Panc1 (cell line): ENCODE results near the gene SYCP1. TPM values are rescaled to one million over a fixed set of nuclear protein-coding genes. Genes with fewer than 3 reads are reported as not detected.
"Not testable (repeated sequence)": the region's sequence is repeated elsewhere in the genome, so short reads cannot be mapped to it uniquely, and the experiment has no call there.

Experiments
- ATAC-seq: fragments of 200-7000 bp; cut with Tn5 transposase; 2 replicates; pipeline ENCODE4 v1.9.1; 2020; ENCODE audit warnings: mild to moderate bottlenecking, moderate library complexity
- BruUV-seq: library from RNA; stranded (reverse); fragments of 400-500 nt; replicated peaks from 2 replicates; lab custom pipeline; 2021; lab: Mats Ljungman, UMichigan
- CTCF ChIA-PET: fragments of 300-600 bp; sonication (Branson Sonifier 250); formaldehyde crosslinking; loops from one replicate; lab custom pipeline; 2022; ENCODE audit warnings: antibody characterized with exemption; lab: Charles Lee
- POLR2A ChIA-PET: fragments of 300-600 bp; sonication (Branson Sonifier 250); formaldehyde crosslinking; loops from one replicate; lab custom pipeline; 2022; ENCODE audit warnings: antibody characterized with exemption; lab: Charles Lee
- DNase-seq: peaks from one replicate; pipeline ENCODE4 v3.0.0-alpha.2; 2010; ENCODE audit warnings: low read depth, low spot score
- H3K27ac ChIP-seq: 2 replicates; pipeline ENCODE4 v1.5.1; 2011; ENCODE audit warnings: mild to moderate bottlenecking, low read length, inconsistent platforms
- H3K27me3 ChIP-seq: fragments of 200-500 bp; sonication (Bioruptor generic); 2 replicates; pipeline ENCODE4 v1.6.0; 2014; ENCODE audit warnings: low read length, inconsistent platforms; ENCODE audit not compliant: control insufficient read depth, insufficient read depth
- H3K36me3 ChIP-seq: fragments of 200-500 bp; sonication (Bioruptor generic); 2 replicates; pipeline ENCODE4 v1.5.1; 2014; ENCODE audit warnings: inconsistent platforms, mild to moderate bottlenecking, low read length, moderate library complexity; ENCODE audit not compliant: control insufficient read depth, insufficient read depth
- H3K4me1 ChIP-seq: 2 replicates; pipeline ENCODE4 v1.5.1; 2011; ENCODE audit warnings: inconsistent platforms, mild to moderate bottlenecking, low read length, moderate library complexity; ENCODE audit not compliant: control insufficient read depth, insufficient read depth
- H3K4me3 ChIP-seq, 2 experiments: 2 replicates each; pipeline ENCODE4 v1.5.1; 2011 to 2012; ENCODE audit warnings: low read depth in 2 of 2, low read length in 2 of 2, mild to moderate bottlenecking in 2 of 2, inconsistent platforms in 1 of 2, moderate library complexity in 1 of 2
- H3K9me3 ChIP-seq: fragments of 200-500 bp; sonication (Bioruptor generic); 2 replicates; pipeline ENCODE4 v1.5.1; 2014; ENCODE audit warnings: low read depth, mild to moderate bottlenecking, inconsistent platforms, low read length, moderate library complexity; ENCODE audit not compliant: control insufficient read depth, insufficient read depth
- CTCF ChIP-seq: fragments of 450-650 bp; IDR thresholded peaks from 2 replicates; pipeline ENCODE4 v1.5.1; 2017; ENCODE audit warnings: mild to moderate bottlenecking
- POLR2AphosphoS5 ChIP-seq: IDR thresholded peaks from 2 replicates; pipeline ENCODE4 v1.6.1; 2012; ENCODE audit warnings: mild to moderate bottlenecking, low read depth, low read length, moderate library complexity
- REST ChIP-seq, 2 experiments: IDR thresholded peaks; 2 replicates each; pipeline ENCODE4 v1.6.1; 2011 to 2012; ENCODE audit warnings: low read depth in 2 of 2, control low read depth in 1 of 2, low read length in 1 of 2, mild to moderate bottlenecking in 1 of 2, moderate library complexity in 1 of 2; ENCODE audit not compliant: insufficient read depth in 1 of 2
- SIN3A ChIP-seq: IDR thresholded peaks from 2 replicates; pipeline ENCODE4 v1.6.1; 2012; ENCODE audit warnings: low read depth, mild to moderate bottlenecking, low read length, moderate library complexity, borderline replicate concordance; ENCODE audit not compliant: insufficient read depth
- TCF7L2 ChIP-seq: IDR thresholded peaks from 2 replicates; pipeline ENCODE4 v1.6.1; 2011; ENCODE audit warnings: mild to moderate bottlenecking, low read depth, low read length, inconsistent platforms
- in situ Hi-C: cut with HindIII; loops from 2 replicates; pipeline ENCODE4 v1.10.0; 2016; ENCODE audit warnings: low sequenced_read_pairs, low pct_unique_long_range_greater_than_20kb
- intact Hi-C: fragments of 100-400 bp; cut with micrococcal nuclease; formaldehyde crosslinking; loops from one replicate; pipeline ENCODE4 v1.10.0; 2022; ENCODE audit not compliant: unreplicated experiment
- total RNA-seq: library from RNA; stranded (reverse); gene quantifications from one replicate; pipeline ENCODE4 v1.2.1, GENCODE V29; 2021; ENCODE audit not compliant: unreplicated experiment

The SYCP1 gene
- total RNA-seq, 1 experiment from 2014 or later, result not detected

DNA sequence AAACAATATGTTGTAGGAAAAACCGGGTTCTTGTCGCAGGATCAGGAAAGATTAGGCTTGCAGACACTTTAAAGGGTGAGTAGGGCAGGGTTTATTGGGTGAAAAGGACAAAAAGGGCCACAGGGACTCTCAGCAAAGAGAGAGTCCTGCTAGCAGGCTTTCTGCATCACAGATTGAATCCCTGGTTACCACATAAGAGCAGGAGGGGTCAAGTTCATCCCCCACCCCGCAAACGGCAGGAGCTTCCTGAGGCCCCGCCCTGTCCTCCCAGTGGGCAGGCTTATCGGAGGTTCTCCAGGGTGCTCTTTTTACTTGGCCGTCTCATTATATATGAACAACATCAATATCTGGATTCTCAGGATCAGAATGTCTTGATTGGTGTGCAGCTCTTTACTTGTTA is 47.7 kb downstream of the SYCP1 start:
- DNase-seq, result no peak
- in situ Hi-C loops (no loop called here), intact Hi-C loops (no loop called here)
- no TSS peak for BruUV-seq
- H3K27ac ChIP-seq, result no peak overlapping the region
- H3K4me1 ChIP-seq, result no peaks in the 10 kb centered on the region
- POLR2A ChIA-PET, result no interaction called here
- H3K9me3 ChIP-seq, result no peaks in the 10 kb centered on the region
- H3K27me3 ChIP-seq, result no peaks in the 10 kb centered on the region
- CTCF ChIA-PET, result no interaction called here
- TF ChIP-seq SIN3A (no peak), TCF7L2 (no peak), REST (IDR thresholded peaks at IDR 0.05; ENCODE audit: insufficient read depth in 1 of 2, low read depth in 2 of 2, low read length in 1 of 2) (no peak), CTCF (no peak), POLR2AphosphoS5 (no peak)
- no peaks in the 10 kb centered on the region for H3K36me3 ChIP-seq
- ATAC-seq, result no peak
- no peak overlapping the region for H3K4me3 ChIP-seq

GRCh38 chr1:114903480-114903879 is 48.8 kb downstream of the SYCP1 start:
- no peak for DNase-seq
- H3K27ac ChIP-seq, result no peak overlapping the region
- no peaks in the 10 kb centered on the region for H3K4me1 ChIP-seq
- H3K27me3 ChIP-seq, result no peaks in the 10 kb centered on the region
- ChIA-PET POLR2A (no interaction called here), CTCF (no interaction called here)
- no peak overlapping the region for H3K4me3 ChIP-seq
- intact Hi-C loops, result no loop called here
- TF ChIP-seq TCF7L2 (no peak), CTCF (no peak), POLR2AphosphoS5 (no peak), REST (IDR thresholded peaks at IDR 0.05; ENCODE audit: insufficient read depth in 1 of 2, low read depth in 2 of 2, low read length in 1 of 2) (no peak), SIN3A (no peak)
- no TSS peak for BruUV-seq
- H3K9me3 ChIP-seq, result no peaks in the 10 kb centered on the region
- ATAC-seq, result no peak
- in situ Hi-C loops, result no loop called here
- no peaks in the 10 kb centered on the region for H3K36me3 ChIP-seq

DNA sequence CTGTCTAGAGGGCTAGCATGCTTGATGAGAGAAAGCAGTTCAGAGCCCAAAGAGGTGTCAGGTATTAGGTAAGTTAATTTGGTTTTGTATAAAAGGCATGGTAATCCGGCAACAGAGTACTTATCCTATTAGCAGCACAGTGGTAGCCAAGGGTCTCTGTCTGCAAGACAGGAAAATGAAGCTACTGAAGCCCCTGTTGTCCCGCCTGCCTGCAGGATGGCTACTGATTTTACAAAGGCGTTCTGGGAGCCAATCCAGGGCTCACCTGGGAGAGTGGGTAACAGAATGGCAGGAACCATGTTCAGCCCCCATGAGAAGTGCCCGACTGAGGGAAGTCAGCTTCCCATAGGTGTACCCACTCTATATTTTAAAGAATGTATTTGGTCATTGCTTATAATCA is 61.1 kb downstream of the SYCP1 start:
- CTCF ChIA-PET, intact Hi-C loops: not testable (repeated sequence)

More for the DNA sequence above, 61.1 kb downstream of the SYCP1 start:
- H3K4me1 ChIP-seq, POLR2A ChIA-PET, H3K27ac ChIP-seq, in situ Hi-C loops, BruUV-seq, H3K27me3 ChIP-seq, ATAC-seq, H3K9me3 ChIP-seq, H3K4me3 ChIP-seq, H3K36me3 ChIP-seq, DNase-seq: not testable (repeated sequence)
